ENCODE results near the gene CCDC12.

DNA sequence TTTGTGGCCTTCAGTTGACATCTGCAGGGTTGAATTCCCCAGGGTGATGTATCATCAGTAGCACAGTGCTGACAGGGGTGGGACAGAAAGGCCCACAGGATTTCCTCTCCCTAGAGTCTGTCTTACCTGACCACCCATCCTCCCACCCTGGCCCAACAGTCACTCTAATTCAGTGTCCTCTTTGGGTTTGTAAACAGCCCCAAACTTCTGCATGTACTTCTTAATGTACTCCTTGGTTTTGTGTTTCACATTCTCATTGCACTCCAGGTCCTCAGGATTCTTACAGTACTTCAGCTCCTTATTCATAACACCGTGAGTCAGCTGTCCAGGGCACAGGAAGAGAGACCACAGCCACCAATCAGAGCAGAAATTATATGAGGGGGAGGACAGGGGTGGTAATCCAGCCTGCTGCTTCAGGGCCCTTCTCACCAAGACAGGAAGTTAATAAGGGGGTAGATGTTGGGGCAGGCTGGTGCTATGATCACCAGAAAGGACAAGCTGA lies 40.4 kb upstream of the CCDC12 start:
- TF ChIP-seq POLR2A (IDR thresholded peaks at IDR 0.05) (no peak), EP300 (IDR thresholded peaks at IDR 0.05) (no peak)
- TF ChIP-seq, protein P1, sequence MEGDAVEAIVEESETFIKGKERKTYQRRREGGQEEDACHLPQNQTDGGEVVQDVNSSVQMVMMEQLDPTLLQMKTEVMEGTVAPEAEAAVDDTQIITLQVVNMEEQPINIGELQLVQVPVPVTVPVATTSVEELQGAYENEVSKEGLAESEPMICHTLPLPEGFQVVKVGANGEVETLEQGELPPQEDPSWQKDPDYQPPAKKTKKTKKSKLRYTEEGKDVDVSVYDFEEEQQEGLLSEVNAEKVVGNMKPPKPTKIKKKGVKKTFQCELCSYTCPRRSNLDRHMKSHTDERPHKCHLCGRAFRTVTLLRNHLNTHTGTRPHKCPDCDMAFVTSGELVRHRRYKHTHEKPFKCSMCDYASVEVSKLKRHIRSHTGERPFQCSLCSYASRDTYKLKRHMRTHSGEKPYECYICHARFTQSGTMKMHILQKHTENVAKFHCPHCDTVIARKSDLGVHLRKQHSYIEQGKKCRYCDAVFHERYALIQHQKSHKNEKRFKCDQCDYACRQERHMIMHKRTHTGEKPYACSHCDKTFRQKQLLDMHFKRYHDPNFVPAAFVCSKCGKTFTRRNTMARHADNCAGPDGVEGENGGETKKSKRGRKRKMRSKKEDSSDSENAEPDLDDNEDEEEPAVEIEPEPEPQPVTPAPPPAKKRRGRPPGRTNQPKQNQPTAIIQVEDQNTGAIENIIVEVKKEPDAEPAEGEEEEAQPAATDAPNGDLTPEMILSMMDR (IDR thresholded peaks at IDR 0.05) = no peak
